Epithelial cell of proximal tubule (primary cell): ENCODE data around the gene VSTM2L. TPM values are rescaled to one million over a fixed set of nuclear protein-coding genes. Genes with fewer than 3 reads are reported as not detected.

Source experiments
- DNase-seq: peaks from one replicate; pipeline ENCODE4 v3.0.0-alpha.2; 2011; ENCODE audit warnings: low read depth
- H3K4me3 ChIP-seq: 2 replicates; pipeline ENCODE4 v1.5.1; 2011; ENCODE audit warnings: low read depth, mild to moderate bottlenecking, low read length
- CTCF ChIP-seq: conservative IDR thresholded peaks from 2 replicates; pipeline ENCODE4 v1.5.1; 2012; ENCODE audit warnings: low read depth, mild to moderate bottlenecking, low read length
- total RNA-seq: library from RNA; depleted of rRNA; stranded (reverse); fragments of >200 nt; gene quantifications from 2 replicates; pipeline ENCODE4 v1.2.3, GENCODE V29; 2015

Gene VSTM2L
- total RNA-seq, 1 donor from 2014 or later: 4.5 TPM

- DNase-seq: no peak
- no peak for TF ChIP-seq CTCF
- H3K4me3 ChIP-seq: no peak overlapping the region
Observed at GRCh38 chr20:37872161-37872560, 30.8 kb upstream of the VSTM2L start.

GRCh38 chr20:37873884-37874283 lies 29.0 kb upstream of the VSTM2L start:
- DNase-seq: no peak
- H3K4me3 ChIP-seq: no peak overlapping the region
- no peak for TF ChIP-seq CTCF

GRCh38 chr20:37875460-37876175 lies 27.3 kb upstream of the VSTM2L start:
- no peak for DNase-seq
- TF ChIP-seq CTCF: no peak
- no peak overlapping the region for H3K4me3 ChIP-seq

- DNase-seq: no peak
- no peak for TF ChIP-seq CTCF
- H3K4me3 ChIP-seq: no peak overlapping the region
Observed at GRCh38 chr20:37876863-37877262, 26.1 kb upstream of the VSTM2L start.

GRCh38 chr20:37877832-37878772 lies 24.8 kb upstream of the VSTM2L start:
- no peak for TF ChIP-seq CTCF
- DNase-seq: no peak
- H3K4me3 ChIP-seq: no peak overlapping the region

- no peak for DNase-seq
- TF ChIP-seq CTCF: no peak
- H3K4me3 ChIP-seq: no peak overlapping the region
Observed at GRCh38 chr20:37878835-37879599, 23.9 kb upstream of the VSTM2L start.
